B cell (primary cell): Measurements from ENCODE around the gene KCNJ18.
"Not testable (repeated sequence)": the region's sequence is repeated elsewhere in the genome, so short reads cannot be mapped to it uniquely, and the experiment has no call there.

ENCODE experiments used
- CTCF ChIP-seq: fragments of 200-600 bp; IDR thresholded peaks from one replicate; pipeline ENCODE4 v1.8.0; 2022; ENCODE audit warnings: antibody characterized with exemption, mild to moderate bottlenecking
- EZH2 ChIP-seq: IDR thresholded peaks from 2 replicates; pipeline ENCODE4 v1.6.1; 2012; ENCODE audit warnings: borderline replicate concordance, low read depth, mild to moderate bottlenecking, moderate library complexity, low read length; ENCODE audit not compliant: insufficient read depth, poor library complexity, severe bottlenecking

GRCh38 chr17:21653211-21653610 is 39.1 kb upstream of the KCNJ18 start:
- not testable (repeated sequence) for TF ChIP-seq CTCF, EZH2
